Left lobe of liver (tissue), 2 donors: ENCODE data around the gene THADA. TPM values are rescaled to one million over a fixed set of nuclear protein-coding genes. Genes with fewer than 3 reads are reported as not detected.

ENCODE experiments used
- ATAC-seq: fragments of 200-7000 bp; cut with Tn5 transposase; one replicate; pipeline ENCODE4 v1.9.1; 2020; ENCODE audit warnings: mild to moderate bottlenecking, moderate library complexity
- DNase-seq: peaks from one replicate; pipeline ENCODE4 v3.0.0-alpha.2; 2020; ENCODE audit warnings: low spot score
- total RNA-seq: library from RNA; stranded (reverse); gene quantifications from one replicate; pipeline ENCODE4 v1.2.1, GENCODE V29; 2021
- donor health status: DM: no; HTN: no; CAD: no; lungs with moderate emphysema.
- donor health status: DM: no; HTN: yes; CAD: no.

Gene THADA
- total RNA-seq, 1 donor from 2014 or later = 20.0 TPM

GRCh38 chr2:43218702-43219382 is 377.0 kb downstream of the THADA start:
- ATAC-seq = peak; percentile 3
- DNase-seq = peak; percentile 67

- DNase-seq (no peak), ATAC-seq (no peak)
These were observed 377.6 kb downstream of the THADA start for GRCh38 chr2:43218155-43218701.

- DNase-seq = no peak
- no peak for ATAC-seq
These were observed 378.3 kb downstream of the THADA start for GRCh38 chr2:43217228-43218154.

GRCh38 chr2:43216629-43217028 is 379.2 kb downstream of the THADA start:
- DNase-seq = no peak
- ATAC-seq = no peak

GRCh38 chr2:43215673-43216255 is 380.1 kb downstream of the THADA start:
- DNase-seq (no peak), ATAC-seq (no peak)

- ATAC-seq (no peak), DNase-seq (no peak)
These were observed 381.6 kb downstream of the THADA start for GRCh38 chr2:43214253-43214652.

GRCh38 chr2:43212931-43213330 is 382.9 kb downstream of the THADA start:
- DNase-seq (no peak), ATAC-seq (peak; percentile 19)

GRCh38 chr2:43212216-43212835 is 383.5 kb downstream of the THADA start:
- no peak for ATAC-seq

GRCh38 chr2:43210467-43211303 is 385.2 kb downstream of the THADA start:
- ATAC-seq (peak; percentile 88), DNase-seq (no peak)

More at GRCh38 chr2:43212216-43212835, 383.5 kb downstream of the THADA start:
- no peak for DNase-seq

GRCh38 chr2:43210125-43210466 is 385.7 kb downstream of the THADA start:
- DNase-seq (no peak), ATAC-seq (no peak)

GRCh38 chr2:43209204-43209717 is 386.6 kb downstream of the THADA start:
- no peak for ATAC-seq
- DNase-seq = no peak

- DNase-seq (no peak), ATAC-seq (peak; percentile 7)
These were observed 388.1 kb downstream of the THADA start for GRCh38 chr2:43207553-43208300.

- DNase-seq (no peak), ATAC-seq (no peak)
These were observed 389.2 kb downstream of the THADA start for GRCh38 chr2:43206602-43207001.

- ATAC-seq (no peak), DNase-seq (no peak)
These were observed 392.5 kb downstream of the THADA start for GRCh38 chr2:43203373-43203772.

- DNase-seq = no peak
These were observed 393.5 kb downstream of the THADA start for GRCh38 chr2:43202289-43202688.

GRCh38 chr2:43201497-43201896 is 394.3 kb downstream of the THADA start:
- ATAC-seq (no peak), DNase-seq (no peak)

More at GRCh38 chr2:43202289-43202688, 393.5 kb downstream of the THADA start:
- no peak for ATAC-seq

GRCh38 chr2:43201016-43201415 is 394.8 kb downstream of the THADA start:
- DNase-seq (no peak), ATAC-seq (no peak)

GRCh38 chr2:43199492-43200488 is 396.0 kb downstream of the THADA start:
- no peak for DNase-seq

More at GRCh38 chr2:43199492-43200488, 396.0 kb downstream of the THADA start:
- peak; percentile 18 for ATAC-seq
